NB4 (cell line): ENCODE data around the gene SLCO3A1.

ENCODE experiments used
- TF ChIP-seq, protein P1 (sequence below): IDR thresholded peaks from one replicate; pipeline ENCODE4 v1.5.1; 2012; ENCODE audit warnings: low read depth, low read length
- TF ChIP-seq, protein P2 (sequence below): IDR thresholded peaks from 2 replicates; pipeline ENCODE4 v1.6.1; 2011; ENCODE audit warnings: low read depth, low read length

DNA sequence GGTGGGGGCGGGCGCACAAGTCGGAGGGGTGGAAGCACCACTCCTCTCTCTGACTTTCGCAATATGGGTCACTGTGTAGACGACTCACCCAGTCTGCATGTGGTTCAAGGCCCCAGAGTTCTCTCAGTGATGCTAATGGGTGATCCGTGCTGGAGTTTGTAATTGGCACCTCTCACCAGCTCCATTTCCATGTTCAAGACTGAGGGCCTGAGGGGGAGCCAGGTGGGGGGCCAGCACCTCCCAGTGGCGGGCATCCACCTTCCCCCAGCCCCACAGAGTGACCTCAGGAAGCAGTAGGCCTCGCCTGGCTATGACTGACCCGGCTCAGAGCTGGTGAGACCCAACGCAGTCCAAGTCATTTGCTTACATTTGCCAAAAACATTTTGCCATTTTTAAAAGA lies 310.1 kb downstream of the SLCO3A1 start:
- TF ChIP-seq, protein P1, sequence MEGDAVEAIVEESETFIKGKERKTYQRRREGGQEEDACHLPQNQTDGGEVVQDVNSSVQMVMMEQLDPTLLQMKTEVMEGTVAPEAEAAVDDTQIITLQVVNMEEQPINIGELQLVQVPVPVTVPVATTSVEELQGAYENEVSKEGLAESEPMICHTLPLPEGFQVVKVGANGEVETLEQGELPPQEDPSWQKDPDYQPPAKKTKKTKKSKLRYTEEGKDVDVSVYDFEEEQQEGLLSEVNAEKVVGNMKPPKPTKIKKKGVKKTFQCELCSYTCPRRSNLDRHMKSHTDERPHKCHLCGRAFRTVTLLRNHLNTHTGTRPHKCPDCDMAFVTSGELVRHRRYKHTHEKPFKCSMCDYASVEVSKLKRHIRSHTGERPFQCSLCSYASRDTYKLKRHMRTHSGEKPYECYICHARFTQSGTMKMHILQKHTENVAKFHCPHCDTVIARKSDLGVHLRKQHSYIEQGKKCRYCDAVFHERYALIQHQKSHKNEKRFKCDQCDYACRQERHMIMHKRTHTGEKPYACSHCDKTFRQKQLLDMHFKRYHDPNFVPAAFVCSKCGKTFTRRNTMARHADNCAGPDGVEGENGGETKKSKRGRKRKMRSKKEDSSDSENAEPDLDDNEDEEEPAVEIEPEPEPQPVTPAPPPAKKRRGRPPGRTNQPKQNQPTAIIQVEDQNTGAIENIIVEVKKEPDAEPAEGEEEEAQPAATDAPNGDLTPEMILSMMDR: no peak
- TF ChIP-seq, protein P2, sequence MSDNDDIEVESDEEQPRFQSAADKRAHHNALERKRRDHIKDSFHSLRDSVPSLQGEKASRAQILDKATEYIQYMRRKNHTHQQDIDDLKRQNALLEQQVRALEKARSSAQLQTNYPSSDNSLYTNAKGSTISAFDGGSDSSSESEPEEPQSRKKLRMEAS: no peak
